ENCODE data around the gene ACBD3.

Gene ACBD3

GRCh38 chr1:226125831-226126230 lies 60.7 kb downstream of the ACBD3 start:
- Histone ChIP-seq H3K27ac (no peak overlapping the region), H3K9ac (no peak overlapping the region), H3K4me1 (peaks cover 19 to 59% (median 42%) of the 10 kb centered on the region in 10 experiments), H3K4me3 (no peak overlapping the region), H3K9me3 (replicated peaks in 1 of 11) (peaks cover 0 to 6% (median 0%) of the 10 kb centered on the region in 11 experiments; a peak in 6 of 22 replicates), H4K20me1 (no peaks in the 10 kb centered on the region), H3K36me3 (no peaks in the 10 kb centered on the region), H3K4me2 (no peak overlapping the region), H3K27me3 (peaks cover 0 to 7% (median 0%) of the 10 kb centered on the region in 11 experiments; a peak in 3 of 22 replicates)
- no peak for TF ChIP-seq Cebpa-rat (IDR thresholded peaks at IDR 0.05)

- H3K9me3 ChIP-seq (replicated peaks in 1 of 11) = 0 out of 22 replicates have a peak, but pooled peaks cover 0 to 2% (median 0%) of the 10 kb centered on the region in 11 experiments
Measured at GRCh38 chr1:226125097-226125630, 61.4 kb downstream of the ACBD3 start.

GRCh38 chr1:226123591-226124471 lies 62.7 kb downstream of the ACBD3 start:
- Histone ChIP-seq H3K4me1 (peaks cover 19 to 66% (median 49%) of the 10 kb centered on the region in 10 experiments), H3K27ac (0 out of 22 replicates have a peak overlapping the region, but pooled peaks of 1 of the 11 experiments have one; percentile 13), H3K4me2 (peak overlapping the region in 9 of 11 experiments; percentile 20 to 98 (median 95); a peak in 12 of 22 replicates), H3K9ac (peak overlapping the region in 3 of 11 experiments; percentile 10 to 90 (median 88); a peak in 3 of 22 replicates), H3K36me3 (no peaks in the 10 kb centered on the region), H3K27me3 (peaks cover 0 to 7% (median 0%) of the 10 kb centered on the region in 11 experiments; a peak in 3 of 22 replicates), H3K9me3 (replicated peaks in 1 of 11) (no peaks in the 10 kb centered on the region), H4K20me1 (no peaks in the 10 kb centered on the region), H3K4me3 (no peak overlapping the region)
- no peak for TF ChIP-seq Cebpa-rat (IDR thresholded peaks at IDR 0.05)

More at GRCh38 chr1:226125097-226125630, 61.4 kb downstream of the ACBD3 start:
- Histone ChIP-seq H3K4me1 (peaks cover 19 to 65% (median 48%) of the 10 kb centered on the region in 10 experiments), H3K36me3 (no peaks in the 10 kb centered on the region), H3K4me2 (peak overlapping the region in 4 of 11 experiments; percentile 6 to 35 (median 27); a peak in 4 of 22 replicates), H3K27me3 (peaks cover 0 to 7% (median 0%) of the 10 kb centered on the region in 11 experiments; a peak in 3 of 22 replicates), H4K20me1 (no peaks in the 10 kb centered on the region), H3K9ac (no peak overlapping the region), H3K4me3 (no peak overlapping the region), H3K27ac (no peak overlapping the region)
- TF ChIP-seq Cebpa-rat (IDR thresholded peaks at IDR 0.05) = no peak

- Histone ChIP-seq H3K9ac (peak overlapping the region in 7 of 11 experiments; percentile 84 to 90 (median 88); a peak in 7 of 22 replicates), H3K4me3 (peak overlapping the region in 4 of 10 experiments; percentile 71 to 79 (median 73); a peak in 5 of 20 replicates), H3K4me1 (peaks cover 17 to 60% (median 43%) of the 10 kb centered on the region in 10 experiments), H3K27ac (peak overlapping the region in 5 of 11 experiments; percentile 88 to 92 (median 91); a peak in 6 of 22 replicates), H3K36me3 (no peaks in the 10 kb centered on the region), H4K20me1 (no peaks in the 10 kb centered on the region), H3K4me2 (peak overlapping the region; percentile 93 to 99 (median 95); a peak in 21 of 22 replicates), H3K9me3 (replicated peaks in 1 of 11) (no peaks in the 10 kb centered on the region), H3K27me3 (peaks cover 0 to 7% (median 0%) of the 10 kb centered on the region in 11 experiments; a peak in 3 of 22 replicates)
- no peak for TF ChIP-seq Cebpa-rat (IDR thresholded peaks at IDR 0.05)
Measured at GRCh38 chr1:226123212-226123560, 63.4 kb downstream of the ACBD3 start.

GRCh38 chr1:226121587-226122400 lies 64.7 kb downstream of the ACBD3 start:
- H3K4me2 ChIP-seq = peak overlapping the region; percentile 93 to 99 (median 95)
- peaks cover 8 to 49% (median 30%) of the 10 kb centered on the region in 10 experiments; a peak in 18 of 20 replicates for H3K4me1 ChIP-seq
- no peaks in the 10 kb centered on the region for H3K36me3 ChIP-seq
- peaks cover 0 to 7% (median 0%) of the 10 kb centered on the region in 11 experiments; a peak in 3 of 22 replicates for H3K27me3 ChIP-seq
- H3K9me3 ChIP-seq (replicated peaks in 1 of 11) = no peaks in the 10 kb centered on the region
- no peak for TF ChIP-seq Cebpa-rat (IDR thresholded peaks at IDR 0.05)
- H3K9ac ChIP-seq = peak overlapping the region; percentile 79 to 90 (median 88)
- H3K27ac ChIP-seq = peak overlapping the region; percentile 55 to 92 (median 88); a peak in 21 of 22 replicates
- no peaks in the 10 kb centered on the region for H4K20me1 ChIP-seq
- peak overlapping the region; percentile 60 to 79 (median 73) for H3K4me3 ChIP-seq

GRCh38 chr1:226121049-226121586 lies 65.4 kb downstream of the ACBD3 start:
- H3K4me3 ChIP-seq = peak overlapping the region; percentile 60 to 79 (median 73)
- H3K4me1 ChIP-seq = peaks cover 8 to 51% (median 30%) of the 10 kb centered on the region in 10 experiments; a peak in 18 of 20 replicates
- peak overlapping the region; percentile 93 to 99 (median 95) for H3K4me2 ChIP-seq
- H3K9ac ChIP-seq = peak overlapping the region; percentile 79 to 90 (median 88)
- H3K27me3 ChIP-seq = peaks cover 0 to 7% (median 0%) of the 10 kb centered on the region in 11 experiments; a peak in 3 of 22 replicates
- TF ChIP-seq Cebpa-rat (IDR thresholded peaks at IDR 0.05) = no peak
- H4K20me1 ChIP-seq = no peaks in the 10 kb centered on the region
- no peaks in the 10 kb centered on the region for H3K36me3 ChIP-seq
- peak overlapping the region in 10 of 11 experiments; percentile 71 to 92 (median 88); a peak in 18 of 22 replicates for H3K27ac ChIP-seq
- no peaks in the 10 kb centered on the region for H3K9me3 ChIP-seq (replicated peaks in 1 of 11)

GRCh38 chr1:226120398-226120797 lies 66.1 kb downstream of the ACBD3 start:
- Histone ChIP-seq H3K4me2 (peak overlapping the region in 10 of 11 experiments; percentile 94 to 99 (median 96); a peak in 16 of 22 replicates), H3K27me3 (peaks cover 0 to 7% (median 0%) of the 10 kb centered on the region in 11 experiments; a peak in 3 of 22 replicates), H3K4me3 (peak overlapping the region in 1 of 10 experiments; percentile 60; a peak in 1 of 20 replicates), H3K36me3 (no peaks in the 10 kb centered on the region), H3K4me1 (peaks cover 8 to 48% (median 28%) of the 10 kb centered on the region in 10 experiments; a peak in 18 of 20 replicates), H4K20me1 (no peaks in the 10 kb centered on the region), H3K9me3 (replicated peaks in 1 of 11) (no peaks in the 10 kb centered on the region), H3K9ac (peak overlapping the region in 4 of 11 experiments; percentile 88 to 90 (median 90); a peak in 7 of 22 replicates), H3K27ac (peak overlapping the region in 1 of 11 experiments; percentile 92; a peak in 1 of 22 replicates)
- no peak for TF ChIP-seq Cebpa-rat (IDR thresholded peaks at IDR 0.05)
